Erythroblast (primary cell): ENCODE data around the gene OTUD5.

Source experiments
- GATA1 ChIP-seq: IDR thresholded peaks from 2 replicates; pipeline ENCODE4 v1.6.1; 2011; ENCODE audit warnings: low read depth, mild to moderate bottlenecking, control low read depth, low read length, moderate library complexity
- POLR2A ChIP-seq: IDR thresholded peaks from 2 replicates; pipeline ENCODE4 v1.6.1; 2011; ENCODE audit warnings: mild to moderate bottlenecking, low read length

DNA sequence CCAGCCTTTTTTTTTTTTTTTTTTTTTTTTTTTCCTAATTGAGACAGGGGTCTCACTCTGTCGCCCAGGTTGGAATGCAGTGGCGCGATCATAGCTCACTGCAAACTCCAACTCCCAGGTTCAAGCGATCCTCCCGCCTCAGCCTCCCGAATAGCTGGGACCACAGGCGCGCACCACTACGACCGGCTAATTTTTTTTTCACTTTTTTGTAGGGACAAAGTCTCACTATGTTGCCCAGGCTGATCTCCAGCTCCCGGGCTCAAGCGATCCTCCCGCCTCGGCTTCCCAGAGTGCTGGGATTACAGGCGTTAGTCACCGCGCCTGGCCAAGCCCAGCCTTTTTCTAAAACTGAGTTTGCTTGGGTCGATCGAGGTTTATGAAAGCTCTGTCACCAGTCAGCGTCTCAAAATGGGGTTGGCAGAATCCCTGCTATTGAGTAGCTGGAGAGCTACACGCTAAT, 1.3 kb upstream of the OTUD5 start:
- no peak for TF ChIP-seq POLR2A
- no peak for TF ChIP-seq GATA1
